H1 (cell line): Measurements from ENCODE around the gene MEGF11. TPM values are rescaled to one million over a fixed set of nuclear protein-coding genes. Genes with fewer than 3 reads are reported as not detected.

Source experiments
- JUN ChIP-seq: IDR thresholded peaks from 2 replicates; pipeline ENCODE4 v1.6.1; 2011; ENCODE audit warnings: low read depth, mild to moderate bottlenecking, improper control_type of control experiment, low read length
- KDM1A ChIP-seq: fragments of 200-600, 300-600 bp; sonication (generic); IDR thresholded peaks from 2 replicates; pipeline ENCODE4 v1.7.1; 2016; ENCODE audit warnings: mild to moderate bottlenecking, low read length, borderline replicate concordance
- USF2 ChIP-seq: IDR thresholded peaks from 2 replicates; pipeline ENCODE4 v1.6.1; 2011; ENCODE audit warnings: low read length, improper control_type of control experiment
- polyA plus RNA-seq, 7 experiments: library from polyadenylated mRNA; depleted of rRNA in 3 of 7; stranded (reverse) in 5 of 7; unstranded in 2 of 7; fragments of >200 nt in 5 of 7; fragments of 200-250 nt in 2 of 7; gene quantifications; 1 replicate in 5 of 7; 2 replicates in 1 of 7; 4 replicates in 1 of 7; pipeline versions ENCODE4 v1.2.1 to v1.2.3, GENCODE V29; 2011 to 2013; ENCODE audit warnings: missing spikeins in 2 of 7, mixed read lengths in 2 of 7
- total RNA-seq: library from RNA; stranded (reverse); fragmentation: NEBNext Ultra II Directional; extraction: Animal tissue kit (Norgen Biotek cat#: 25700); gene quantifications from 2 replicates; pipeline ENCODE4 v1.2.1, GENCODE V29; 2021

MEGF11 gene
- total and polyA plus RNA-seq, 2 of the 8 experiments (the other 6 are each of a cell fraction or from before 2014, with no cell fraction given), result 4.4 to 4.8 TPM

- TF ChIP-seq KDM1A (no peak), JUN (no peak), USF2 (0 out of 2 replicates have a peak, but pooled peaks have one; percentile 15)
- TF ChIP-seq, all 59 proteins: peak for 10
Observed at GRCh38 chr15:65980824-65981456, 272.6 kb downstream of the MEGF11 start (continued).
